ENCODE measurements around the gene TMC2. TPM values are rescaled to one million over a fixed set of nuclear protein-coding genes. Genes with fewer than 3 reads are reported as not detected.

Gene TMC2
- polyA plus RNA-seq, 4 donors = 0.10 to 0.37 TPM; not detected in 2

- DNase-seq (no peak), FAIRE-seq (no peak)
- Histone ChIP-seq H3K9me3 (ENCODE audit: control insufficient read depth in 2 of 2, insufficient read depth in 1 of 2, low read depth in 1 of 2, low read length in 1 of 2) (no peaks in the 10 kb centered on the region), H3K27me3 (ENCODE audit: control insufficient read depth in 3 of 3, insufficient read depth in 3 of 3, low read length in 3 of 3) (no peaks in the 10 kb centered on the region), H3K4me1 (ENCODE audit: control insufficient read depth in 3 of 3, insufficient read depth in 2 of 3, low read depth in 1 of 3, low read length in 2 of 3) (peaks cover 0 to 7% (median 5%) of the 10 kb centered on the region in 3 donors), H3K27ac (ENCODE audit: low read depth in 1 of 3, low read length in 2 of 3) (peak overlapping the region in 1 of 3 donors; percentile 83), H3K36me3 (ENCODE audit: control insufficient read depth in 3 of 3, insufficient read depth in 2 of 3, low read depth in 1 of 3, low read length in 3 of 3) (no peaks in the 10 kb centered on the region), H3K4me3 (ENCODE audit: low read depth in 1 of 3, low read length in 3 of 3) (peak overlapping the region in 1 of 3 donors; percentile 98)
- 77 to 87% (median 85%) methylated on average over 3 of the region's 3 CpGs for WGBS, 3 donors
These were observed 26.6 kb upstream of the TMC2 start for GRCh38 chr20:2509794-2510193.

- 70 to 79% (median 78%) methylated on average over 1 of the region's 1 CpG for WGBS, 3 donors
- DNase-seq = no peak
- no peak overlapping the region for H3K4me3 ChIP-seq (ENCODE audit: low read depth in 1 of 3, low read length in 3 of 3)
- no peak overlapping the region for H3K27ac ChIP-seq (ENCODE audit: low read depth in 1 of 3, low read length in 2 of 3)
- no peaks in the 10 kb centered on the region for H3K36me3 ChIP-seq (ENCODE audit: control insufficient read depth in 3 of 3, insufficient read depth in 2 of 3, low read depth in 1 of 3, low read length in 3 of 3)
- H3K4me1 ChIP-seq (ENCODE audit: control insufficient read depth in 3 of 3, insufficient read depth in 2 of 3, low read depth in 1 of 3, low read length in 2 of 3) = no peaks in the 10 kb centered on the region
- H3K27me3 ChIP-seq (ENCODE audit: control insufficient read depth in 3 of 3, insufficient read depth in 3 of 3, low read length in 3 of 3) = no peaks in the 10 kb centered on the region
- no peak for FAIRE-seq
- no peaks in the 10 kb centered on the region for H3K9me3 ChIP-seq (ENCODE audit: control insufficient read depth in 2 of 2, insufficient read depth in 1 of 2, low read depth in 1 of 2, low read length in 1 of 2)
These were observed 21.2 kb upstream of the TMC2 start for GRCh38 chr20:2515203-2515602.

GRCh38 chr20:2516399-2516798 lies 20.0 kb upstream of the TMC2 start:
- H3K27ac ChIP-seq (ENCODE audit: low read depth in 1 of 3, low read length in 2 of 3) = no peak overlapping the region
- no peaks in the 10 kb centered on the region for H3K27me3 ChIP-seq (ENCODE audit: control insufficient read depth in 3 of 3, insufficient read depth in 3 of 3, low read length in 3 of 3)
- FAIRE-seq (no peak), DNase-seq (no peak)
- H3K4me1 ChIP-seq (ENCODE audit: control insufficient read depth in 3 of 3, insufficient read depth in 2 of 3, low read depth in 1 of 3, low read length in 2 of 3) = no peaks in the 10 kb centered on the region
- H3K36me3 ChIP-seq (ENCODE audit: control insufficient read depth in 3 of 3, insufficient read depth in 2 of 3, low read depth in 1 of 3, low read length in 3 of 3) = no peaks in the 10 kb centered on the region
- H3K9me3 ChIP-seq (ENCODE audit: control insufficient read depth in 2 of 2, insufficient read depth in 1 of 2, low read depth in 1 of 2, low read length in 1 of 2) = no peaks in the 10 kb centered on the region
- 76 to 84% (median 82%) methylated on average over 2 of the region's 2 CpGs for WGBS, 3 donors
- no peak overlapping the region for H3K4me3 ChIP-seq (ENCODE audit: low read depth in 1 of 3, low read length in 3 of 3)

GRCh38 chr20:2518096-2518495 lies 18.3 kb upstream of the TMC2 start:
- H3K4me3 ChIP-seq (ENCODE audit: low read depth in 1 of 3, low read length in 3 of 3) = no peak overlapping the region
- no peaks in the 10 kb centered on the region for H3K36me3 ChIP-seq (ENCODE audit: control insufficient read depth in 3 of 3, insufficient read depth in 2 of 3, low read depth in 1 of 3, low read length in 3 of 3)
- no peaks in the 10 kb centered on the region for H3K9me3 ChIP-seq (ENCODE audit: control insufficient read depth in 2 of 2, insufficient read depth in 1 of 2, low read depth in 1 of 2, low read length in 1 of 2)
- H3K27me3 ChIP-seq (ENCODE audit: control insufficient read depth in 3 of 3, insufficient read depth in 3 of 3, low read length in 3 of 3) = no peaks in the 10 kb centered on the region
- H3K4me1 ChIP-seq (ENCODE audit: control insufficient read depth in 3 of 3, insufficient read depth in 2 of 3, low read depth in 1 of 3, low read length in 2 of 3) = peaks cover 0 to 2% (median 0%) of the 10 kb centered on the region in 3 donors
- FAIRE-seq (no peak), DNase-seq (no peak)
- no peak overlapping the region for H3K27ac ChIP-seq (ENCODE audit: low read depth in 1 of 3, low read length in 2 of 3)
- WGBS, 3 donors = 81 to 83% (median 83%) methylated on average over 10 of the region's 10 CpGs

GRCh38 chr20:2518558-2518957 lies 17.8 kb upstream of the TMC2 start:
- no peaks in the 10 kb centered on the region for H3K27me3 ChIP-seq (ENCODE audit: control insufficient read depth in 3 of 3, insufficient read depth in 3 of 3, low read length in 3 of 3)
- FAIRE-seq (no peak), DNase-seq (no peak)
- H3K9me3 ChIP-seq (ENCODE audit: control insufficient read depth in 2 of 2, insufficient read depth in 1 of 2, low read depth in 1 of 2, low read length in 1 of 2) = no peaks in the 10 kb centered on the region
- H3K27ac ChIP-seq (ENCODE audit: low read depth in 1 of 3, low read length in 2 of 3) = no peak overlapping the region
- H3K36me3 ChIP-seq (ENCODE audit: control insufficient read depth in 3 of 3, insufficient read depth in 2 of 3, low read depth in 1 of 3, low read length in 3 of 3) = no peaks in the 10 kb centered on the region
- H3K4me3 ChIP-seq (ENCODE audit: low read depth in 1 of 3, low read length in 3 of 3) = no peak overlapping the region
- WGBS, 3 donors = 85 to 88% (median 87%) methylated on average over 4 of the region's 4 CpGs
- peaks cover 0 to 2% (median 0%) of the 10 kb centered on the region in 3 donors for H3K4me1 ChIP-seq (ENCODE audit: control insufficient read depth in 3 of 3, insufficient read depth in 2 of 3, low read depth in 1 of 3, low read length in 2 of 3)

GRCh38 chr20:2519115-2519809 lies 17.1 kb upstream of the TMC2 start:
- Histone ChIP-seq H3K4me1 (ENCODE audit: control insufficient read depth in 3 of 3, insufficient read depth in 2 of 3, low read depth in 1 of 3, low read length in 2 of 3) (peaks cover 0 to 2% (median 0%) of the 10 kb centered on the region in 3 donors), H3K4me3 (ENCODE audit: low read depth in 1 of 3, low read length in 3 of 3) (no peak overlapping the region), H3K9me3 (ENCODE audit: control insufficient read depth in 2 of 2, insufficient read depth in 1 of 2, low read depth in 1 of 2, low read length in 1 of 2) (no peaks in the 10 kb centered on the region), H3K36me3 (ENCODE audit: control insufficient read depth in 3 of 3, insufficient read depth in 2 of 3, low read depth in 1 of 3, low read length in 3 of 3) (no peaks in the 10 kb centered on the region), H3K27me3 (ENCODE audit: control insufficient read depth in 3 of 3, insufficient read depth in 3 of 3, low read length in 3 of 3) (no peaks in the 10 kb centered on the region), H3K27ac (ENCODE audit: low read depth in 1 of 3, low read length in 2 of 3) (no peak overlapping the region)
- WGBS, 3 donors = 93% methylated on average over 4 of the region's 4 CpGs
- DNase-seq (peak in 1 of 2 donors; percentile 29), FAIRE-seq (no peak)

- Histone ChIP-seq H3K4me1 (ENCODE audit: control insufficient read depth in 3 of 3, insufficient read depth in 2 of 3, low read depth in 1 of 3, low read length in 2 of 3) (peaks cover 0 to 2% (median 0%) of the 10 kb centered on the region in 3 donors), H3K4me3 (ENCODE audit: low read depth in 1 of 3, low read length in 3 of 3) (no peak overlapping the region), H3K27me3 (ENCODE audit: control insufficient read depth in 3 of 3, insufficient read depth in 3 of 3, low read length in 3 of 3) (no peaks in the 10 kb centered on the region), H3K27ac (ENCODE audit: low read depth in 1 of 3, low read length in 2 of 3) (no peak overlapping the region), H3K36me3 (ENCODE audit: control insufficient read depth in 3 of 3, insufficient read depth in 2 of 3, low read depth in 1 of 3, low read length in 3 of 3) (no peaks in the 10 kb centered on the region), H3K9me3 (ENCODE audit: control insufficient read depth in 2 of 2, insufficient read depth in 1 of 2, low read depth in 1 of 2, low read length in 1 of 2) (no peaks in the 10 kb centered on the region)
- FAIRE-seq (no peak), DNase-seq (no peak)
- 83 to 87% (median 86%) methylated on average over 3 of the region's 3 CpGs for WGBS, 3 donors
These were observed 15.8 kb upstream of the TMC2 start for GRCh38 chr20:2520617-2521016.

- no peaks in the 10 kb centered on the region for H3K9me3 ChIP-seq (ENCODE audit: control insufficient read depth in 2 of 2, insufficient read depth in 1 of 2, low read depth in 1 of 2, low read length in 1 of 2)
- DNase-seq (peak; percentile 43 to 64), FAIRE-seq (no peak)
- no peak overlapping the region for H3K27ac ChIP-seq (ENCODE audit: low read depth in 1 of 3, low read length in 2 of 3)
- 16 to 18% (median 16%) methylated on average over 10 of the region's 10 CpGs for WGBS, 3 donors
- H3K4me3 ChIP-seq (ENCODE audit: low read depth in 1 of 3, low read length in 3 of 3) = no peak overlapping the region
- H3K36me3 ChIP-seq (ENCODE audit: control insufficient read depth in 3 of 3, insufficient read depth in 2 of 3, low read depth in 1 of 3, low read length in 3 of 3) = no peaks in the 10 kb centered on the region
- H3K27me3 ChIP-seq (ENCODE audit: control insufficient read depth in 3 of 3, insufficient read depth in 3 of 3, low read length in 3 of 3) = no peaks in the 10 kb centered on the region
- H3K4me1 ChIP-seq (ENCODE audit: control insufficient read depth in 3 of 3, insufficient read depth in 2 of 3, low read depth in 1 of 3, low read length in 2 of 3) = peaks cover 0 to 2% (median 0%) of the 10 kb centered on the region in 3 donors
These were observed 14.7 kb upstream of the TMC2 start for GRCh38 chr20:2521369-2522305.

Measured in small intestine (tissue), 7 donors.